Parathyroid adenoma (tissue), 2 donors: ENCODE results near the gene POU2F1.

Source experiments
- H2AFZ ChIP-seq: fragments of 300-600 bp; sonication (generic); one replicate; pipeline ENCODE4 v1.7.0; 2017; ENCODE audit warnings: antibody characterized with exemption, mild to moderate bottlenecking
- H3K27ac ChIP-seq: fragments of 300-600 bp; sonication (generic); one replicate; pipeline ENCODE4 v1.7.0; 2017
- H3K27me3 ChIP-seq: fragments of 300-600 bp; sonication (generic); one replicate; pipeline ENCODE4 v1.7.0; 2017; ENCODE audit warnings: low read length; ENCODE audit not compliant: control insufficient read depth, insufficient read depth
- H3K36me3 ChIP-seq: fragments of 300-600 bp; sonication (generic); one replicate; pipeline ENCODE4 v1.7.0; 2017; ENCODE audit warnings: low read length; ENCODE audit not compliant: control insufficient read depth, insufficient read depth
- H3K4me1 ChIP-seq: fragments of 300-600 bp; sonication (generic); one replicate; pipeline ENCODE4 v1.7.0; 2017; ENCODE audit warnings: control low read depth
- H3K4me2 ChIP-seq: fragments of 300-600 bp; sonication (generic); one replicate; pipeline ENCODE4 v1.7.0; 2017; ENCODE audit warnings: low read length
- H3K4me3 ChIP-seq: fragments of 300-600 bp; sonication (generic); one replicate; pipeline ENCODE4 v1.7.0; 2017; ENCODE audit warnings: low read depth, low read length
- H3K79me2 ChIP-seq: fragments of 300-600 bp; sonication (generic); one replicate; pipeline ENCODE4 v1.7.0; 2017; ENCODE audit warnings: control low read depth
- H3K9ac ChIP-seq: fragments of 300-600 bp; sonication (generic); one replicate; pipeline ENCODE4 v1.7.0; 2017; ENCODE audit warnings: mild to moderate bottlenecking
- H3K9me3 ChIP-seq: fragments of 300-600 bp; sonication (generic); one replicate; pipeline ENCODE4 v1.7.0; 2017; ENCODE audit warnings: low read length; ENCODE audit not compliant: control insufficient read depth
- CTCF ChIP-seq: fragments of 300-600 bp; sonication (generic); IDR thresholded peaks from one replicate; pipeline ENCODE4 v1.7.0; 2017; ENCODE audit warnings: antibody characterized with exemption, mild to moderate bottlenecking
- donor health status: primary hyperparathyroidism.

The POU2F1 gene

GRCh38 chr1:167263344-167263743 lies 42.7 kb downstream of the POU2F1 start:
- Histone ChIP-seq H3K9me3 (no peaks in the 10 kb centered on the region), H3K27me3 (no peaks in the 10 kb centered on the region), H3K9ac (no peak overlapping the region), H3K4me1 (no peaks in the 10 kb centered on the region), H3K4me2 (no peak overlapping the region), H3K36me3 (no peaks in the 10 kb centered on the region), H3K4me3 (no peak overlapping the region), H2AFZ (no peak overlapping the region), H3K27ac (no peak overlapping the region), H3K79me2 (peaks cover 2% of the 10 kb centered on the region)
- TF ChIP-seq CTCF = no peak

- no peaks in the 10 kb centered on the region for H3K4me1 ChIP-seq
- H3K79me2 ChIP-seq = peaks cover 2% of the 10 kb centered on the region
- no peak overlapping the region for H3K4me2 ChIP-seq
- H3K4me3 ChIP-seq = no peak overlapping the region
- H3K36me3 ChIP-seq = no peaks in the 10 kb centered on the region
- H3K27me3 ChIP-seq = no peaks in the 10 kb centered on the region
- no peaks in the 10 kb centered on the region for H3K9me3 ChIP-seq
- H3K9ac ChIP-seq = no peak overlapping the region
- H2AFZ ChIP-seq = no peak overlapping the region
- TF ChIP-seq CTCF = no peak
- no peak overlapping the region for H3K27ac ChIP-seq
These were observed 43.3 kb downstream of the POU2F1 start for GRCh38 chr1:167263819-167264464.

- no peaks in the 10 kb centered on the region for H3K36me3 ChIP-seq
- no peak overlapping the region for H2AFZ ChIP-seq
- H3K4me3 ChIP-seq = no peak overlapping the region
- no peak for TF ChIP-seq CTCF
- peaks cover 2% of the 10 kb centered on the region for H3K79me2 ChIP-seq
- no peak overlapping the region for H3K4me2 ChIP-seq
- no peaks in the 10 kb centered on the region for H3K9me3 ChIP-seq
- no peak overlapping the region for H3K9ac ChIP-seq
- H3K4me1 ChIP-seq = no peaks in the 10 kb centered on the region
- H3K27me3 ChIP-seq = no peaks in the 10 kb centered on the region
- H3K27ac ChIP-seq = no peak overlapping the region
These were observed 46.3 kb downstream of the POU2F1 start for GRCh38 chr1:167266965-167267364.

- no peak overlapping the region for H3K4me2 ChIP-seq
- no peak for TF ChIP-seq CTCF
- H3K79me2 ChIP-seq = no peaks in the 10 kb centered on the region
- H3K4me1 ChIP-seq = no peaks in the 10 kb centered on the region
- no peaks in the 10 kb centered on the region for H3K36me3 ChIP-seq
- no peak overlapping the region for H3K27ac ChIP-seq
- H2AFZ ChIP-seq = no peak overlapping the region
- H3K9ac ChIP-seq = no peak overlapping the region
- no peak overlapping the region for H3K4me3 ChIP-seq
- no peaks in the 10 kb centered on the region for H3K9me3 ChIP-seq
- no peaks in the 10 kb centered on the region for H3K27me3 ChIP-seq
These were observed 47.7 kb downstream of the POU2F1 start for GRCh38 chr1:167268347-167268787.
